HEK293 (cell line): ENCODE measurements around the gene PTGES3L.
A peak's percentile ranks its signal among the peaks of the same experiment; 100 is the strongest.

ENCODE experiments used
- CTCF ChIA-PET: fragments of 350-600 bp; formaldehyde crosslinking; extraction: SDS; loops from one replicate; lab custom pipeline; 2021; ENCODE audit warnings: antibody characterized with exemption; lab: Yijun Ruan, JAX
- POLR2A ChIA-PET: fragments of 300-600 bp; formaldehyde crosslinking; extraction: SDS; loops from one replicate; lab custom pipeline; 2020; ENCODE audit warnings: antibody characterized with exemption, inconsistent platforms; lab: Yijun Ruan, JAX
- H3K27ac ChIP-seq: fragments of 200-500 bp; sonication (Bioruptor generic); 2 replicates; pipeline ENCODE4 v1.5.1; 2014; ENCODE audit warnings: low read depth, low read length, control low read depth, inconsistent platforms; ENCODE audit errors: extremely low read depth
- H3K36me3 ChIP-seq, 2 experiments: fragments of 200-500 bp in 1 of 2; sonication (Bioruptor generic) in 1 of 2; 1 replicate in 1 of 2; 2 replicates in 1 of 2; pipeline ENCODE4 v1.5.1; 2014 to 2017; ENCODE audit warnings: inconsistent platforms in 2 of 2, low read length in 2 of 2; ENCODE audit not compliant: control insufficient read depth in 2 of 2, insufficient read depth in 1 of 2
- H3K4me1 ChIP-seq: fragments of 200-500 bp; sonication (Bioruptor generic); 2 replicates; pipeline ENCODE4 v1.5.1; 2014; ENCODE audit warnings: mild to moderate bottlenecking, low read length, inconsistent platforms; ENCODE audit not compliant: control insufficient read depth, insufficient read depth
- H3K4me3 ChIP-seq: 2 replicates; pipeline ENCODE4 v1.5.1; 2011; ENCODE audit warnings: low read depth, mild to moderate bottlenecking, control low read depth, low read length, moderate library complexity
- H3K9me3 ChIP-seq: fragments of 200-500 bp; sonication (Bioruptor generic); 2 replicates; pipeline ENCODE4 v1.5.1; 2014; ENCODE audit warnings: low read depth, low read length, inconsistent platforms; ENCODE audit not compliant: control insufficient read depth, insufficient read depth
- BCL11A ChIP-seq: fragments of 450-650 bp; formaldehyde crosslinking; IDR thresholded peaks from 2 replicates; pipeline ENCODE4 v1.5.1; 2016; ENCODE audit warnings: low read depth, missing biosample characterization, missing genetic modification characterization
- GLI2 ChIP-seq: fragments of 450-650 bp; formaldehyde crosslinking; IDR thresholded peaks from 2 replicates; pipeline ENCODE4; 2017; ENCODE audit warnings: missing biosample characterization, missing genetic modification characterization, low read depth, borderline replicate concordance
- GLI4 ChIP-seq: fragments of 450-650 bp; formaldehyde crosslinking; IDR thresholded peaks from 2 replicates; pipeline ENCODE4 v1.5.1; 2016; ENCODE audit warnings: missing biosample characterization, missing genetic modification characterization
- KLF7 ChIP-seq: fragments of 450-650 bp; formaldehyde crosslinking; IDR thresholded peaks from 2 replicates; pipeline ENCODE4 v1.5.1; 2016; ENCODE audit warnings: missing biosample characterization, missing genetic modification characterization, borderline replicate concordance
- MEIS1 ChIP-seq: sonication (generic); formaldehyde crosslinking; IDR thresholded peaks from 2 replicates; pipeline ENCODE4 v1.8.1; 2022; ENCODE audit warnings: missing genetic modification reagents, mild to moderate bottlenecking, borderline replicate concordance
- SP7 ChIP-seq: fragments of 450-650 bp; formaldehyde crosslinking; IDR thresholded peaks from 2 replicates; pipeline ENCODE4 v1.5.1; 2016; ENCODE audit warnings: missing biosample characterization, missing genetic modification characterization
- YY2 ChIP-seq: fragments of 450-650 bp; formaldehyde crosslinking; IDR thresholded peaks from 2 replicates; pipeline ENCODE4 v1.5.1; 2016; ENCODE audit warnings: missing biosample characterization, missing genetic modification characterization
- ZIC2 ChIP-seq: fragments of 450-650 bp; formaldehyde crosslinking; IDR thresholded peaks from 2 replicates; pipeline ENCODE4 v1.5.1; 2016; ENCODE audit warnings: missing biosample characterization, missing genetic modification characterization
- ZNF223 ChIP-seq: fragments of 450-650 bp; formaldehyde crosslinking; IDR thresholded peaks from 2 replicates; pipeline ENCODE4 v1.5.1; 2016; ENCODE audit warnings: missing biosample characterization, missing genetic modification characterization
- ZNF24 ChIP-seq: fragments of 450-650 bp; formaldehyde crosslinking; IDR thresholded peaks from 2 replicates; pipeline ENCODE4 v1.5.1; 2016; ENCODE audit warnings: missing biosample characterization, missing genetic modification characterization
- ZNF266 ChIP-seq: fragments of 450-650 bp; formaldehyde crosslinking; IDR thresholded peaks from 2 replicates; pipeline ENCODE4 v1.5.1; 2016; ENCODE audit warnings: missing biosample characterization, missing genetic modification characterization, low read depth
- ZNF335 ChIP-seq: fragments of 450-650 bp; formaldehyde crosslinking; conservative IDR thresholded peaks from 2 replicates; pipeline ENCODE4 v1.5.1; 2016; ENCODE audit warnings: missing biosample characterization, missing genetic modification characterization
- ZNF473 ChIP-seq: fragments of 450-650 bp; formaldehyde crosslinking; IDR thresholded peaks from 2 replicates; pipeline ENCODE4 v1.5.1; 2017; ENCODE audit warnings: missing biosample characterization, missing genetic modification characterization
- ZNF501 ChIP-seq: fragments of 450-650 bp; formaldehyde crosslinking; IDR thresholded peaks from 2 replicates; pipeline ENCODE4 v1.5.1; 2016; ENCODE audit warnings: missing biosample characterization, missing genetic modification characterization
- ZNF529 ChIP-seq: fragments of 450-650 bp; formaldehyde crosslinking; IDR thresholded peaks from 2 replicates; pipeline ENCODE4 v1.5.1; 2017; ENCODE audit warnings: missing genetic modification characterization, missing biosample characterization; ENCODE audit not compliant: insufficient replicate concordance
- ZNF548 ChIP-seq: fragments of 450-650 bp; formaldehyde crosslinking; IDR thresholded peaks from 2 replicates; pipeline ENCODE4 v1.5.1; 2016; ENCODE audit warnings: missing biosample characterization, missing genetic modification characterization
- ZNF549 ChIP-seq: fragments of 450-650 bp; IDR thresholded peaks from 2 replicates; pipeline ENCODE4 v1.5.1; 2018; ENCODE audit warnings: missing biosample characterization, missing genetic modification characterization, mild to moderate bottlenecking, inconsistent platforms, moderate library complexity
- ZNF555 ChIP-seq: fragments of 450-650 bp; formaldehyde crosslinking; conservative IDR thresholded peaks from 2 replicates; pipeline ENCODE4 v1.5.1; 2017; ENCODE audit warnings: missing biosample characterization, mild to moderate bottlenecking, missing genetic modification characterization, inconsistent platforms
- ZNF660 ChIP-seq: fragments of 450-650 bp; IDR thresholded peaks from 2 replicates; pipeline ENCODE4 v1.5.1; 2018; ENCODE audit warnings: missing biosample characterization, mild to moderate bottlenecking, missing genetic modification characterization
- ZNF707 ChIP-seq: fragments of 450-650 bp; formaldehyde crosslinking; IDR thresholded peaks from 2 replicates; pipeline ENCODE4 v1.5.1; 2016; ENCODE audit warnings: missing biosample characterization, missing genetic modification characterization
- TF ChIP-seq, protein P1 (sequence below): fragments of 450-650 bp; formaldehyde crosslinking; IDR thresholded peaks from 2 replicates; pipeline ENCODE4 v1.5.1; 2016; ENCODE audit warnings: missing biosample characterization, missing genetic modification characterization
- TF ChIP-seq, protein P2 (sequence below): fragments of 450-650 bp; formaldehyde crosslinking; IDR thresholded peaks from 2 replicates; pipeline ENCODE4 v1.5.1; 2016; ENCODE audit warnings: missing biosample characterization, missing genetic modification characterization, low read depth
- TF ChIP-seq, protein P3 (sequence below): fragments of 450-650 bp; formaldehyde crosslinking; IDR thresholded peaks from 2 replicates; pipeline ENCODE4 v1.5.1; 2017; ENCODE audit warnings: missing biosample characterization, missing genetic modification characterization
- TF ChIP-seq, protein P4 (sequence below): fragments of 450-650 bp; formaldehyde crosslinking; IDR thresholded peaks from 2 replicates; pipeline ENCODE4 v1.5.1; 2016; ENCODE audit warnings: missing biosample characterization, missing genetic modification characterization
- TF ChIP-seq, protein P5 (sequence below): fragments of 450-650 bp; formaldehyde crosslinking; IDR thresholded peaks from 2 replicates; pipeline ENCODE4 v1.5.1; 2016; ENCODE audit warnings: missing biosample characterization, missing genetic modification characterization
- TF ChIP-seq, protein P6 (sequence below): IDR thresholded peaks from 2 replicates; pipeline ENCODE4 v1.6.1; 2011; ENCODE audit warnings: mild to moderate bottlenecking, low read depth, low read length, borderline replicate concordance

PTGES3L gene

DNA sequence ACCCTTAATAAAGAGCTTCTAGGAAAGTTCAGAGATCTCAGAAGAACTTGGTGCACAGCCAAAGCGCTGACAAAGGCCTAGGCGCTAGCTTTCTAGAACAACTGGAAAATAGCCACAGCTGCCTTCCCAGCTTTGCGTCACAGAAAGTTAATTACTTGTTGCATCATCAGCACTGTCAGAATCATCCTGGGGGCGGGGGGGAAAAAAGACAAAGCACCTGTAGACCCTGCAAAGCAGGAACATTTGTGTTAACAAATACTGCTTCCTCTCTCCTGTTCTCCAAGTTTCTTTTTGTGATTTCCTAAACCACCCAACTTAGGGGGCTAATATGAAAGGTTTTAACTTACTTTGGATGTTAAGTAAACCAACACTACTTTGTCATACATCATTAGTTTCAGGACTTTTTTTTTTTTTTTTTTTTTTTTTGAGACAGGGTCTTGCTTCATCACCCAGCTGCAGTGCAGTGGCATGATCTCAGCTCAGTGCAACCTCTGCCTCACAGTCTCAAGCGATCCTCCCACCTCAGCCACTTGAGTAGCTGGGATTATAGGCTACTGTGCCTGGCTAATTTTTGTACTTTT, 10.8 kb downstream of the PTGES3L start:
- 0 out of 2 replicates have a peak overlapping the region, but pooled peaks have one; percentile 8 for H3K27ac ChIP-seq
- no peaks in the 10 kb centered on the region for H3K4me1 ChIP-seq
- ChIA-PET POLR2A (interaction anchor here (0.6 to 1.7 kb wide), 4 partner anchors 29 to 440 kb away, joined by 3 to 17 read pairs (median 4); partner anchors contain the start of gene RPL27), CTCF (interaction anchor here (0.6 to 1.0 kb wide), 5 partner anchors 13 to 368 kb away, joined by 3 to 18 read pairs (median 4); partner anchors contain the start of gene RPL27)
- H3K36me3 ChIP-seq, result no peaks in the 10 kb centered on the region; a peak in 1 of 3 replicates
- H3K4me3 ChIP-seq, result no peak overlapping the region
- no peaks in the 10 kb centered on the region for H3K9me3 ChIP-seq
- no peak for TF ChIP-seq GLI2
- TF ChIP-seq GLI4, result no peak
- TF ChIP-seq, protein P1, sequence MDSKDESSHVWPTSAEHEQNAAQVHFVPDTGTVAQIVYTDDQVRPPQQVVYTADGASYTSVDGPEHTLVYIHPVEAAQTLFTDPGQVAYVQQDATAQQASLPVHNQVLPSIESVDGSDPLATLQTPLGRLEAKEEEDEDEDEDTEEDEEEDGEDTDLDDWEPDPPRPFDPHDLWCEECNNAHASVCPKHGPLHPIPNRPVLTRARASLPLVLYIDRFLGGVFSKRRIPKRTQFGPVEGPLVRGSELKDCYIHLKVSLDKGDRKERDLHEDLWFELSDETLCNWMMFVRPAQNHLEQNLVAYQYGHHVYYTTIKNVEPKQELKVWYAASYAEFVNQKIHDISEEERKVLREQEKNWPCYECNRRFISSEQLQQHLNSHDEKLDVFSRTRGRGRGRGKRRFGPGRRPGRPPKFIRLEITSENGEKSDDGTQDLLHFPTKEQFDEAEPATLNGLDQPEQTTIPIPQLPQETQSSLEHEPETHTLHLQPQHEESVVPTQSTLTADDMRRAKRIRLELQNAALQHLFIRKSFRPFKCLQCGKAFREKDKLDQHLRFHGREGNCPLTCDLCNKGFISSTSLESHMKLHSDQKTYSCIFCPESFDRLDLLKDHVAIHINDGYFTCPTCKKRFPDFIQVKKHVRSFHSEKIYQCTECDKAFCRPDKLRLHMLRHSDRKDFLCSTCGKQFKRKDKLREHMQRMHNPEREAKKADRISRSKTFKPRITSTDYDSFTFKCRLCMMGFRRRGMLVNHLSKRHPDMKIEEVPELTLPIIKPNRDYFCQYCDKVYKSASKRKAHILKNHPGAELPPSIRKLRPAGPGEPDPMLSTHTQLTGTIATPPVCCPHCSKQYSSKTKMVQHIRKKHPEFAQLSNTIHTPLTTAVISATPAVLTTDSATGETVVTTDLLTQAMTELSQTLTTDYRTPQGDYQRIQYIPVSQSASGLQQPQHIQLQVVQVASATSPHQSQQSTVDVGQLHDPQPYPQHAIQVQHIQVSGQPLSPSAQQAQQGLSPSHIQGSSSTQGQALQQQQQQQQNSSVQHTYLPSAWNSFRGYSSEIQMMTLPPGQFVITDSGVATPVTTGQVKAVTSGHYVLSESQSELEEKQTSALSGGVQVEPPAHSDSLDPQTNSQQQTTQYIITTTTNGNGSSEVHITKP (tag by site-specific recombination), result peak; percentile 61
- TF ChIP-seq BCL11A (tag by site-specific recombination), result no peak
- TF ChIP-seq, protein P2, sequence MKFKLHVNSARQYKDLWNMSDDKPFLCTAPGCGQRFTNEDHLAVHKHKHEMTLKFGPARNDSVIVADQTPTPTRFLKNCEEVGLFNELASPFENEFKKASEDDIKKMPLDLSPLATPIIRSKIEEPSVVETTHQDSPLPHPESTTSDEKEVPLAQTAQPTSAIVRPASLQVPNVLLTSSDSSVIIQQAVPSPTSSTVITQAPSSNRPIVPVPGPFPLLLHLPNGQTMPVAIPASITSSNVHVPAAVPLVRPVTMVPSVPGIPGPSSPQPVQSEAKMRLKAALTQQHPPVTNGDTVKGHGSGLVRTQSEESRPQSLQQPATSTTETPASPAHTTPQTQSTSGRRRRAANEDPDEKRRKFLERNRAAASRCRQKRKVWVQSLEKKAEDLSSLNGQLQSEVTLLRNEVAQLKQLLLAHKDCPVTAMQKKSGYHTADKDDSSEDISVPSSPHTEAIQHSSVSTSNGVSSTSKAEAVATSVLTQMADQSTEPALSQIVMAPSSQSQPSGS (tag by site-specific recombination), result peak; percentile 54
- TF ChIP-seq ZIC2 (tag by site-specific recombination), result peak; percentile 28
- TF ChIP-seq ZNF660 (tag by site-specific recombination), result peak; percentile 65; the same call in 1 of the 2 replicates
- TF ChIP-seq, protein P3, sequence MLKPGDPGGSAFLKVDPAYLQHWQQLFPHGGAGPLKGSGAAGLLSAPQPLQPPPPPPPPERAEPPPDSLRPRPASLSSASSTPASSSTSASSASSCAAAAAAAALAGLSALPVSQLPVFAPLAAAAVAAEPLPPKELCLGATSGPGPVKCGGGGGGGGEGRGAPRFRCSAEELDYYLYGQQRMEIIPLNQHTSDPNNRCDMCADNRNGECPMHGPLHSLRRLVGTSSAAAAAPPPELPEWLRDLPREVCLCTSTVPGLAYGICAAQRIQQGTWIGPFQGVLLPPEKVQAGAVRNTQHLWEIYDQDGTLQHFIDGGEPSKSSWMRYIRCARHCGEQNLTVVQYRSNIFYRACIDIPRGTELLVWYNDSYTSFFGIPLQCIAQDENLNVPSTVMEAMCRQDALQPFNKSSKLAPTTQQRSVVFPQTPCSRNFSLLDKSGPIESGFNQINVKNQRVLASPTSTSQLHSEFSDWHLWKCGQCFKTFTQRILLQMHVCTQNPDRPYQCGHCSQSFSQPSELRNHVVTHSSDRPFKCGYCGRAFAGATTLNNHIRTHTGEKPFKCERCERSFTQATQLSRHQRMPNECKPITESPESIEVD (tag by site-specific recombination), result peak; percentile 30; the same call in 1 of the 2 replicates
- TF ChIP-seq ZNF549 (tag by site-specific recombination), result no peak
- no peak for TF ChIP-seq ZNF707
- peak; percentile 72 for TF ChIP-seq SP7 (tag by site-specific recombination)
- no peak for TF ChIP-seq KLF7 (tag by site-specific recombination)
- no peak for TF ChIP-seq ZNF223 (tag by site-specific recombination)
- no peak for TF ChIP-seq ZNF555 (tag by site-specific recombination)
- TF ChIP-seq ZNF24 (tag by site-specific recombination), result peak; percentile 63
- TF ChIP-seq, protein P4, sequence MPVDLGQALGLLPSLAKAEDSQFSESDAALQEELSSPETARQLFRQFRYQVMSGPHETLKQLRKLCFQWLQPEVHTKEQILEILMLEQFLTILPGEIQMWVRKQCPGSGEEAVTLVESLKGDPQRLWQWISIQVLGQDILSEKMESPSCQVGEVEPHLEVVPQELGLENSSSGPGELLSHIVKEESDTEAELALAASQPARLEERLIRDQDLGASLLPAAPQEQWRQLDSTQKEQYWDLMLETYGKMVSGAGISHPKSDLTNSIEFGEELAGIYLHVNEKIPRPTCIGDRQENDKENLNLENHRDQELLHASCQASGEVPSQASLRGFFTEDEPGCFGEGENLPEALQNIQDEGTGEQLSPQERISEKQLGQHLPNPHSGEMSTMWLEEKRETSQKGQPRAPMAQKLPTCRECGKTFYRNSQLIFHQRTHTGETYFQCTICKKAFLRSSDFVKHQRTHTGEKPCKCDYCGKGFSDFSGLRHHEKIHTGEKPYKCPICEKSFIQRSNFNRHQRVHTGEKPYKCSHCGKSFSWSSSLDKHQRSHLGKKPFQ (tag by site-specific recombination), result no peak
- TF ChIP-seq, protein P5, sequence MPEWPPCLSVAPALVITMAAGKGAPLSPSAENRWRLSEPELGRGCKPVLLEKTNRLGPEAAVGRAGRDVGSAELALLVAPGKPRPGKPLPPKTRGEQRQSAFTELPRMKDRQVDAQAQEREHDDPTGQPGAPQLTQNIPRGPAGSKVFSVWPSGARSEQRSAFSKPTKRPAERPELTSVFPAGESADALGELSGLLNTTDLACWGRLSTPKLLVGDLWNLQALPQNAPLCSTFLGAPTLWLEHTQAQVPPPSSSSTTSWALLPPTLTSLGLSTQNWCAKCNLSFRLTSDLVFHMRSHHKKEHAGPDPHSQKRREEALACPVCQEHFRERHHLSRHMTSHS, result no peak
- TF ChIP-seq ZNF335 (tag by site-specific recombination), result peak; percentile 54
- TF ChIP-seq ZNF473 (tag by site-specific recombination), result no peak
- TF ChIP-seq ZNF548 (tag by site-specific recombination), result no peak
- TF ChIP-seq MEIS1 (CRISPR knock-in tag), result no peak
- TF ChIP-seq ZNF529 (tag by site-specific recombination), result no peak
- TF ChIP-seq ZNF266 (tag by site-specific recombination), result no peak
- TF ChIP-seq YY2 (tag by site-specific recombination), result no peak
- TF ChIP-seq ZNF501, result no peak
- TF ChIP-seq, protein P6, sequence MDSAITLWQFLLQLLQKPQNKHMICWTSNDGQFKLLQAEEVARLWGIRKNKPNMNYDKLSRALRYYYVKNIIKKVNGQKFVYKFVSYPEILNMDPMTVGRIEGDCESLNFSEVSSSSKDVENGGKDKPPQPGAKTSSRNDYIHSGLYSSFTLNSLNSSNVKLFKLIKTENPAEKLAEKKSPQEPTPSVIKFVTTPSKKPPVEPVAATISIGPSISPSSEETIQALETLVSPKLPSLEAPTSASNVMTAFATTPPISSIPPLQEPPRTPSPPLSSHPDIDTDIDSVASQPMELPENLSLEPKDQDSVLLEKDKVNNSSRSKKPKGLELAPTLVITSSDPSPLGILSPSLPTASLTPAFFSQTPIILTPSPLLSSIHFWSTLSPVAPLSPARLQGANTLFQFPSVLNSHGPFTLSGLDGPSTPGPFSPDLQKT, result no peak
